Transverse colon (tissue), 4 donors: ENCODE data around the gene TUBB1. TPM values are rescaled to one million over a fixed set of nuclear protein-coding genes. Genes with fewer than 3 reads are reported as not detected.
A peak's percentile ranks its signal among the peaks of the same experiment; 100 is the strongest.

Experiments
- DNase-seq: peaks from one replicate; pipeline ENCODE4 v3.0.0-alpha.2; 2019
- H3K27ac ChIP-seq, 4 donors: fragments of 200-600 bp; sonication (generic); 2 replicates each; pipeline ENCODE4 v1.5.1; 2016 to 2018; ENCODE audit warnings: inconsistent platforms in 4 of 4
- H3K27me3 ChIP-seq: fragments of 200-600 bp; sonication (generic); 2 replicates; pipeline ENCODE4 v1.5.1; 2017; ENCODE audit warnings: inconsistent platforms
- H3K36me3 ChIP-seq, 4 donors: fragments of 200-600 bp; sonication (generic); 2 replicates each; pipeline ENCODE4 v1.5.1; 2017 to 2019; ENCODE audit warnings: inconsistent platforms in 4 of 4
- H3K4me1 ChIP-seq, 4 donors: fragments of 200-600 bp; sonication (generic); 2 replicates each; pipeline ENCODE4 v1.5.1; 2017 to 2020; ENCODE audit warnings: inconsistent platforms in 4 of 4
- H3K4me3 ChIP-seq, 4 donors: fragments of 200-600 bp; sonication (generic); 1 replicate in 1 of 4; 2 replicates in 3 of 4; pipeline versions ENCODE4 v1.5.1 to v1.6.1; 2017 to 2019; ENCODE audit warnings: inconsistent platforms in 4 of 4
- H3K9me3 ChIP-seq, 2 donors: fragments of 200-600 bp; sonication (generic); 2 replicates each; pipeline ENCODE4 v1.5.1; 2017 to 2019; ENCODE audit warnings: inconsistent platforms in 2 of 2
- CTCF ChIP-seq, 5 experiments: fragments of 200-600 bp in 3 of 5; fragments of 450-650 bp in 2 of 5; sonication (generic) in 3 of 5; IDR thresholded peaks; 1 replicate in 2 of 5; 2 replicates in 3 of 5; pipeline ENCODE4 v1.5.1; 2016 to 2017; ENCODE audit warnings: antibody characterized with exemption in 5 of 5, inconsistent platforms in 3 of 5, mild to moderate bottlenecking in 2 of 5, moderate library complexity in 1 of 5
- EP300 ChIP-seq: sonication (generic); formaldehyde crosslinking; IDR thresholded peaks from one replicate; pipeline ENCODE4 v1.6.1; 2017; ENCODE audit warnings: antibody characterized with exemption, low read depth
- POLR2A ChIP-seq: fragments of 450-650 bp; IDR thresholded peaks from one replicate; pipeline ENCODE4 v1.6.1; 2016; ENCODE audit warnings: antibody characterized with exemption, mild to moderate bottlenecking, moderate library complexity
- POLR2AphosphoS5 ChIP-seq, 3 donors: sonication (generic); formaldehyde crosslinking; IDR thresholded peaks; one replicate each; pipeline ENCODE4 v1.6.1; 2016; ENCODE audit warnings: antibody characterized with exemption in 3 of 3
- WGBS, 2 donors: methylation state at CpG; one replicate each; pipeline ENCODE4 v1.1.5; 2018; ENCODE audit warnings: low coverage in 1 of 2; 5-methylcytosine and 5-hydroxymethylcytosine counted together
- in situ Hi-C, 4 donors: fragments of 200-750 bp; cut with MboI; loops; one replicate each; pipeline versions ENCODE4 v1.15.0 to v1.15.1; 2017; ENCODE audit warnings: low sequenced_read_pairs in 3 of 4, low pct_ligation_motif_present in 1 of 4, low pct_unique_long_range_greater_than_20kb in 1 of 4
- intact Hi-C: fragments of 100-400 bp; cut with DNase I; formaldehyde crosslinking; loops from one replicate; pipeline ENCODE4 v1.15.1; 2023; ENCODE audit warnings: low total_unique reads
- total RNA-seq, 4 donors: library from RNA; depleted of rRNA; stranded (reverse); fragments of >200 nt; gene quantifications; one replicate each; pipeline ENCODE4 v1.1.0, GENCODE V29; 2016

Gene TUBB1
- total RNA-seq, 4 donors from 2014 or later: not detected

DNA sequence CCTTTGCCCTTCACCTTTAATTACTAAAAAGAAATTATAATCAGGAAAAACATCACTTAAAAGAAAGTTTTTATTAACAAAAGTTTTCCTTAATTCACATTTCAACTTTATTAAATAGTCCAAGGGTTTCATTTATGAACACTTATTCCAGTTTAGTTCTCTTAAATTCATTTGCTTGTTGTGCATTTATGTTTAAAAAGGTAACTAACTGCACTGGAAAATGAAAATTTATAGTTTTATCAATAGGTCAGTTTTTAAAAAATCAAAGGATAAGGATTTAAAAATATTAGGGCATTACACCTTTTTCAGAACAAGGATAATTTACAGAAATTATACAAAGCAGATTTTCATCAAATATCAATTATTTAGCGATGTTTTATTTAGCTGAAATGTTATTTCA is 13.9 kb downstream of the TUBB1 start:
- peak overlapping the region in 3 of 4 donors; percentile 68 to 90 (median 70) for H3K4me3 ChIP-seq
- no peaks in the 10 kb centered on the region for H3K9me3 ChIP-seq
- in situ Hi-C loops: loop anchor here in 1 of 4 donors (25.0 kb wide), 1 partner anchor 371 kb away; the partner anchor contains the start of gene STX16
- intact Hi-C loops: loop anchor here (5.0 kb wide), 1 partner anchor 141 kb away; no protein-coding TSS in a partner anchor
- WGBS, 2 donors: 98 to 100% methylated on average over 1 of the region's 1 CpG
- H3K27ac ChIP-seq: peak overlapping the region; percentile 90 to 98 (median 96)
- no peak for DNase-seq
- H3K4me1 ChIP-seq: peaks cover 23 to 48% (median 43%) of the 10 kb centered on the region in 4 donors
- H3K36me3 ChIP-seq: peaks cover 0 to 36% (median 18%) of the 10 kb centered on the region in 4 donors
- no peaks in the 10 kb centered on the region for H3K27me3 ChIP-seq
- TF ChIP-seq POLR2A (no peak), EP300 (no peak), CTCF (IDR thresholded peaks at IDR 0.05) (no peak)

DNA sequence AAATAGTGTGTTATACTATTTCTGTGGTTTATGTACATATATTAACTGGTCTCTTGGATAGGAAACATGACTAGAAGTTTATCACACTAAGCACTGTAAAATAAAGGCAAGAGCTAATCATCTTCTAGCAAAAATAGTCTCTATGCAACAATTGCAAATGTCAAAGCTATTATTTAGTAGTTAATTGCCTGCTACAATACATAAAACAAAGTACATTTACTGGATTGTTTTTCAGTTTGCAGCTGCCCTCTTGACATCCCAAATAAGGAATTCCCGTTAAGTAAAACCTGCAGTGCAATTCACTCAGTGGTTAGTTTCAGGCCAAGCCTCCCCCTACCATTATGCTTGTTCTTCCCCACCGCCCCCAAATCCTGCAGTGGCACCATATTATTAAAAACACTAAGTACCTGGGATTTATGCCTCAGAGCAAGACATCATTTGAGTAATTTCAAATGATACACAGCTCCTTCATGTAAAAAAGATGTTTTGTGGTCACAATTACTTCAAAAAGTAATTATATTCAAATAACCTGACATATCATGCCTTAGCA is 14.5 kb downstream of the TUBB1 start:
- Histone ChIP-seq H3K36me3 (peaks cover 0 to 34% (median 17%) of the 10 kb centered on the region in 4 donors), H3K4me1 (peaks cover 20 to 47% (median 38%) of the 10 kb centered on the region in 4 donors), H3K9me3 (no peaks in the 10 kb centered on the region), H3K27me3 (no peaks in the 10 kb centered on the region), H3K27ac (peak overlapping the region in 1 of 4 donors; percentile 90), H3K4me3 (no peak overlapping the region)
- intact Hi-C loops (loop anchor here (5.0 kb wide), 1 partner anchor 141 kb away; no protein-coding TSS in a partner anchor), in situ Hi-C loops (loop anchor here in 1 of 4 donors (25.0 kb wide), 1 partner anchor 371 kb away; the partner anchor contains the start of gene STX16)
- DNase-seq: no peak
- TF ChIP-seq POLR2A (no peak), POLR2AphosphoS5 (IDR thresholded peaks at IDR 0.05) (no peak), CTCF (IDR thresholded peaks at IDR 0.05) (no peak), EP300 (no peak)
- WGBS, 2 donors: 77 to 83% methylated on average over 2 of the region's 2 CpGs

DNA sequence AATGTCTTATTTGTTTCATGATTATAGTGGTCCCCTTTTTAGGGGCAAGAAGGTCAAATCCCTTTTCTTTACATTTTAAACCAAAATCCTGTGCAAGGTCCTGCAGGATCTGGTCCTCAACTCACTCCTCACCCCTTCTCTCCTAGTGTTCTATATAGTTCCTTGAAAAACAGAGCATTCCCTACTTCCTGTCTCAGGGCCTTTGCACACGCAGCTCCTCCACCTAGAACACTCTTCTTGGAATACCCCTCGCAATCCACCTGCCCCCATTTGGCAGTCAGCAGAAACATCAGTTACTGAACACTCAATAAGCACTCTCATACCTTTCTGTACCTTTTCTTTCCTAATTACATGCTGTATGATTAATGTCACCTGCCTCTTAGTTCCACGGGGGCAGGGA is 16.2 kb downstream of the TUBB1 start:
- in situ Hi-C loops: loop anchor here in 1 of 4 donors (25.0 kb wide), 1 partner anchor 373 kb away; the partner anchor contains the start of gene STX16
- WGBS, 2 donors: 96 to 100% methylated on average over 3 of the region's 3 CpGs
- peaks cover 20 to 47% (median 32%) of the 10 kb centered on the region in 4 donors for H3K4me1 ChIP-seq
- H3K27me3 ChIP-seq: no peaks in the 10 kb centered on the region
- H3K27ac ChIP-seq: no peak overlapping the region
- peaks cover 0 to 30% (median 12%) of the 10 kb centered on the region in 4 donors for H3K36me3 ChIP-seq
- intact Hi-C loops: no loop called here
- H3K4me3 ChIP-seq: no peak overlapping the region
- H3K9me3 ChIP-seq: no peaks in the 10 kb centered on the region
- no peak for DNase-seq
- TF ChIP-seq POLR2A (no peak), EP300 (no peak), CTCF (IDR thresholded peaks at IDR 0.05) (no peak), POLR2AphosphoS5 (IDR thresholded peaks at IDR 0.05) (no peak)

DNA sequence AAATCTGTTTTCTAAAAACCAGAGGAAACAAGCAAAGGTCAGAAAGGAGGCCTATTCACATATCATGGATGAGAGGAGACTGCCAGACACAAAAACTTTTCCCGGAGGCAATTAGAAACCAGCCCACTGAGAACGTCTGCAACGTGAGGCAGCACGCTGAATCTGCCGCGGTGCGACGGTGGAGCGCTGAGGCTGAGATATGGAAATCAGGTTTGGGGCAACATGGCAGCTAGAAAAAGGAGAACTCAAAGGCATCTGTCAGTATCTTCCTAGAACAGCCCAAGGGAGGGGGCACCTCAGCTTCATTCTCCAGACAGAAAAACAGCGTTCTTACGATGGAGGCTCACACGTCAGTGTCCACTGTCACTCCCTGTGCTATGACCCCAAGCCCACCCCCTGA is 18.2 kb downstream of the TUBB1 start:
- H3K9me3 ChIP-seq: no peaks in the 10 kb centered on the region
- WGBS, 2 donors: 94 to 95% methylated on average over 7 to 12 of the region's 12 CpGs

More for the DNA sequence above, 18.2 kb downstream of the TUBB1 start:
- Histone ChIP-seq H3K36me3 (peaks cover 0 to 30% (median 12%) of the 10 kb centered on the region in 4 donors), H3K4me1 (peaks cover 24 to 52% (median 32%) of the 10 kb centered on the region in 4 donors), H3K27me3 (no peaks in the 10 kb centered on the region), H3K27ac (no peak overlapping the region), H3K4me3 (no peak overlapping the region)
- TF ChIP-seq EP300: no peak
- TF ChIP-seq POLR2AphosphoS5 (IDR thresholded peaks at IDR 0.05): no peak
- no peak for TF ChIP-seq CTCF (IDR thresholded peaks at IDR 0.05)
- TF ChIP-seq POLR2A: no peak
- in situ Hi-C loops: loop anchor here in 1 of 4 donors (25.0 kb wide), 1 partner anchor 375 kb away; the partner anchor contains the start of gene STX16
- intact Hi-C loops: no loop called here
- DNase-seq: no peak
